HG02678 (cell line): Measurements from ENCODE around the gene CRLF2.
"Not testable (repeated sequence)": the region's sequence is repeated elsewhere in the genome, so short reads cannot be mapped to it uniquely, and the experiment has no call there.

ENCODE experiments used
- ATAC-seq: cut with Tn5 transposase; IDR thresholded peaks from one replicate; pipeline ENCODE4 v1.9.1; 2021; ENCODE audit warnings: mild to moderate bottlenecking, moderate library complexity; ENCODE audit not compliant: unreplicated experiment

Gene CRLF2, protein sequence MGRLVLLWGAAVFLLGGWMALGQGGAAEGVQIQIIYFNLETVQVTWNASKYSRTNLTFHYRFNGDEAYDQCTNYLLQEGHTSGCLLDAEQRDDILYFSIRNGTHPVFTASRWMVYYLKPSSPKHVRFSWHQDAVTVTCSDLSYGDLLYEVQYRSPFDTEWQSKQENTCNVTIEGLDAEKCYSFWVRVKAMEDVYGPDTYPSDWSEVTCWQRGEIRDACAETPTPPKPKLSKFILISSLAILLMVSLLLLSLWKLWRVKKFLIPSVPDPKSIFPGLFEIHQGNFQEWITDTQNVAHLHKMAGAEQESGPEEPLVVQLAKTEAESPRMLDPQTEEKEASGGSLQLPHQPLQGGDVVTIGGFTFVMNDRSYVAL

DNA sequence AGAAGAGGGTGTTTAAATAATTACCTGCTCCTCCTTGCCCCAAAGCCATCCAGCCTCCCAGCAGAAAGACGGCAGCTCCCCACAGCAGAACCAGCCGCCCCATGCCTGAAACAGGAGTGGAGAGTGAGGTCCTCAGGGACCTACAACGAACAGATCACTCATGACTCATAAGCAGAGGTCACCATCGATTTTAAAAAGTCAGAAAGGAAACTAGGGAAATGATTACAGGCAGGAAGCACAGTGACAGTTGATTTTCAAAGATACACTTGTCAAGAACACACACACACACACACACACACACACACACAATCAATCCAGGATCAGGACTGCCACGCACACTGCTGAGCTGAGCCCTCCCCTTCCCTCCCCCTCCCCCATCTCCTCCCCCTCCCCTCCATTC lies at the start of gene CRLF2:
CRLF2 (minus strand) TSS at position 118 of the 400 bp plus-strand sequence; CDS start at position 103, 15 bp downstream.
- peak; percentile 62 for ATAC-seq

- ATAC-seq, result not testable (repeated sequence)
These were observed 49.3 kb upstream of the CRLF2 start for GRCh38 chrX:1261771-1262170.

DNA sequence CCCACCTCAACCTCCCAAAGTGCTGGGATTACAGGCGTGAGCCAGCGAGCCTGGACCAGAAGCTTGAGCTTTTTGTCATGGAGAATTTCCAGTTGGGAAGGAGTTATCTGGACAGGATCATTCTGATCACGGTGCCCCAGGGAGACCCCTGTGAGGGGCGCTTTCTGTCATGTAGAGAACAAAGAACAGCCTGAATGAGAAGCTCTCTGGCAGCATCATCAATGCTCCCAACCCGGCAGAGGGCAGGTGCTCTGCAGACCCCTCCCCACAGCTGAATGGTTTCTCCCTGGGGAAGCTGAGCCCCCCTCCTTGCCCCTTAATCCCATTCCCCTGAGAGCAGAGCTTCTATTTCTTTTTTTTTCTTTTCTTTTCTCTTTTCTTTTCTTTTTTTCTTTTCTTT lies 48.8 kb upstream of the CRLF2 start:
- no peak for ATAC-seq

- ATAC-seq, result no peak
These were observed 40.4 kb upstream of the CRLF2 start for GRCh38 chrX:1252861-1253260.

GRCh38 chrX:1249101-1249887 lies 36.8 kb upstream of the CRLF2 start:
- ATAC-seq, result no peak

GRCh38 chrX:1248331-1249061 lies 36.0 kb upstream of the CRLF2 start:
- no peak for ATAC-seq

- peak; percentile 38 for ATAC-seq
These were observed 34.4 kb upstream of the CRLF2 start for GRCh38 chrX:1246816-1247215.

DNA sequence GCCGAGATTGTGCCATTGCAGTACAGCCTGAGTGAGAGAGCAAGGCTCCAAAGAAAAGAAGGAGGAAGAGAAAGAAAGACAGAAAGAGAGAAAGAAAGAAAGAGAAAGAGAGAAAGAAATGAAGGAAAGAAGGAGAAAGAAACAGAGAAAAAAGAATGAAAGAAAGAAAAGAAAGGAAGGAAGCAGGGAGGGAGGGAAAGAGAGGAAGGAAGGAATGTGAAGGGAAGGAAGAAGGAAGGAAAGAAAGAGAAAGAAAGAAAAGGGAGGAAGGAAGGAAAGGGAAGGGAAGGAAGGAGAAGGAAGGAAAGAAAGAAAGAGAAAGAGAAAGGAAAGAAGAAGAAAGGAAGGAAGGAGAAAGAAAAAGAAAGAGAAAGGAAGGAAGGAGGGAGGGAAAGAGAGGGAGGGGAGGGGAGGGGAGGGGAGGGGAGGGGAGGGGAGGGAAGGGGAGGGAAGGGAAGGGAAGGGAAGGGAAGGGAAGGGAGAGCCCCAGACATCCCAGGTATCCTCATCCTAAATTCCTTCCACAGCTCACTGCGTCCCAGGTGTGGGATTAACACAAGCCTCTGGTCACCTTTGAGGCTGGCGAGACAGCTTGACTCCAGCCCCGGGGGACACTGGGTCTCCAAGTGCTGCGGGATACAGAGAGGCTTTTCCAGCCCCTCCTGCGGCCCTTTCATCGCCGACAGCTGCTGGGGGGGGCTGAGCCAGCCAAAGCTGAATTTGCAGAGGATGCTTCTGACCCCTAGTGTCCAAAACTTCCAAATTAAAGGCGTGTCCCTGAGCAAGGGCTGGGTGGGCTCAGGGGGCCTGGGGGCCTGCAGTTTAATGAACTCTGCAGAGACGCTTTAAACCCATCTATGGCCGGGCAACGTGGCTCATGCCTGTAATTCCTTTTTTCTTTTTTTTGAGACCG lies 32.0 kb upstream of the CRLF2 start:
- no peak for ATAC-seq

- ATAC-seq, result no peak
These were observed 30.5 kb upstream of the CRLF2 start for GRCh38 chrX:1242891-1243402.

GRCh38 chrX:1240551-1240950 lies 28.1 kb upstream of the CRLF2 start:
- not testable (repeated sequence) for ATAC-seq

DNA sequence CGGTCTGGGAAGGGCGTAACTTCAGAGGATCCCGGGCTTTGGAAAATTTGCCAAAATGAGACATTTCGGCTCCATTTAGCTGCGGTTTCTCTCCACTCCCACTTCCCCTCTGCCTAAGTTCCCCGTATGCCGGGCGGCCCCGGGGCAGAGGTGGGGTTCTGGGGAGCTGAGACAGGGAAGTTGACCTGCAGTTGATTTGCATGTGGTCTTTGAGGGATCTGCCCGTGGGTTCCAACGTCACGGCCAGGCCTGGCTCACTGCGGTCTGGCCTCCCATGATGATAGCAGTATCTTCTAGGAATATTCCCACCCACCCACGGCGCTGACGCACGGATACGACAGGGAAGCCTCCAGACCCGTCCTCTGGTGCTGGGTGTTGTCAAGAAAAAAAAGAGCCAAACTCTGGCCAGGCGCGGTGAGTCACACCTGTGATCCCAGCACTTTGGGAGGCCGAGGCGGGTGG lies 27.3 kb upstream of the CRLF2 start:
- peak; percentile 86 for ATAC-seq

- ATAC-seq, result no peak
These were observed 19.5 kb upstream of the CRLF2 start for GRCh38 chrX:1231850-1232465.

DNA sequence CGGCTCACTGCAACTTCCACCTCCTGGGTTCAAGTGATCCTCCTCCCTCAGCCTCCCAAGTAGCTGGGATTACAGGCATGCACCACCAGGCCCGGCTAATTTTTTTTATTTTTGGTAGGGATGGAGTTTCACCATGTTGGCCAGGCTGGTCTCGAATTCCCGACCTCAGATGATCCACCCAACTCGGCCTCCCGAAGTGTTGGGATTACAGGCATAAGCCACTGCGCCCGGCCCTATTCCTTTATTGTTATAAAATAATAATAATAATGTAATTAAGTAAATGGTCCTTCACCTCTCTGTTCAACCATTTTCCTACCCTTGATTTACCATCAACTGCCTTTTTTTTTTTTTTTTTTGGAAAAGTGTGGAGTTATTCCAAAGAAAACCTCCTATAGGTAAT lies 15.7 kb upstream of the CRLF2 start:
- ATAC-seq, result not testable (repeated sequence)

DNA sequence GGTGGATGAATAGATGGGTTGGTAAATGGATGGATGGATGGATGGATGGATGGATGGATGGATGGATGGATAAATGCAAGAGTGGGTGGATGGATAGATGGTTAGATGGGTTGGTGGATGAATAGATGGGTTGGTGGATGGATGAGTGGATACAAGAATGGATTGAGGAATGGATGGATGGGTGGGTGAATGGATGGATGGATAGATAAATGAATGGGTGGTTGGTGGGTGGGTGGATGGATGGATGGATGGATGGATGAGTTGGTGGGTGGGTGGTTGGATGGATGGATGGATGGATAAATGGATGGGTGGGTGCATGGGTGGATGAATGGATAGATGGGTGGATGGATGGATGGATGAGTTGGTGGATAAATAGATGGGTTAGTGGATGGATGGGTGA lies 13.8 kb upstream of the CRLF2 start:
- ATAC-seq, result no peak

GRCh38 chrX:1224954-1225353 lies 12.5 kb upstream of the CRLF2 start:
- no peak for ATAC-seq

DNA sequence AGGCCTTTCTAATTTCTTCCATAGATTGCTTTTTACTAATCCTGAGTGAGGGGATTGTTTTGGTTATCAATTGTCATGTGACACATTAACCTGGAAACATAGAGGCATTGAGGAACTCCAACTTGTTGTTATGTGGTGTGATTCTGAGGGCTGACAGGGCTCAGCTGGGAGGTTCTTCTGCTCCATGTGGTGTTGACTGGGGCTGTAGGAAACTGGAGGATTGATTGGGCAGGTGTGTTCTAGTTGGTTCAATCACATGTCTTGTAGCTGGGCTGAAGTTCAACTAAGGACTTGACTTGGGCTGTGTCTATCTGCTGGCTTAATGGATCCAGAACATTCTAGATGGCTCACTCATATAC lies 10.8 kb upstream of the CRLF2 start:
- ATAC-seq, result no peak

GRCh38 chrX:1222531-1223241 lies 10.2 kb upstream of the CRLF2 start:
- no peak for ATAC-seq

DNA sequence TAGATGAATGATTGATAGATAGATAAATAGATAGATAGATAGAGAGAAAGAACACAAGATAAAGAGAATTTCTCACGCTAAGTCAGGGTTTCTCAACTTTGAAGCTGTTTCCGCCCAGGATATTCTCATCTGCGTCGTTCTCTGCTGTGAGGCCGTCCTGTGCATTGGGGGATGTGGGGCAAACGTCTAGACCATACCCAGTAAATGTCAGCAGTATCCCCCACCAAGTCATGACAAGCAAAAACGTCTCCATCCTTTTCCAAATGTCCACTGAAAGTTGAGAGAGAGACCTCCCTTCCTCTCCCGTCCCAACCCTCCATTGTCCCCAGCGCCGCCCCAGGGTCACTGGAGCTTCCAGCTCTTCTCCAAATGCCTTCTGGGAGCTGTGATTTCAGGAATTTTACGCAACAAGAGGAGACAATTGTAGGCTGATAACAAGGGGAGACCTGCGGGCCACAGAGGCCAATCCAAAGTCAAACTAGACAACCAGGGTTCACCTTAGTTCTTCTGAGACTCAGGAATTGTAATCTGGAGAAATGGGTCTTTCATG lies 8.9 kb upstream of the CRLF2 start:
- ATAC-seq, result no peak

- no peak for ATAC-seq
These were observed 5.8 kb upstream of the CRLF2 start for GRCh38 chrX:1218286-1218685.
